ENCODE data around the gene MEG3. TPM values are rescaled to one million over a fixed set of nuclear protein-coding genes. Genes with fewer than 3 reads are reported as not detected.

The MEG3 gene
- total and polyA plus RNA-seq, 5 experiments from 2014 or later: not detected

DNA sequence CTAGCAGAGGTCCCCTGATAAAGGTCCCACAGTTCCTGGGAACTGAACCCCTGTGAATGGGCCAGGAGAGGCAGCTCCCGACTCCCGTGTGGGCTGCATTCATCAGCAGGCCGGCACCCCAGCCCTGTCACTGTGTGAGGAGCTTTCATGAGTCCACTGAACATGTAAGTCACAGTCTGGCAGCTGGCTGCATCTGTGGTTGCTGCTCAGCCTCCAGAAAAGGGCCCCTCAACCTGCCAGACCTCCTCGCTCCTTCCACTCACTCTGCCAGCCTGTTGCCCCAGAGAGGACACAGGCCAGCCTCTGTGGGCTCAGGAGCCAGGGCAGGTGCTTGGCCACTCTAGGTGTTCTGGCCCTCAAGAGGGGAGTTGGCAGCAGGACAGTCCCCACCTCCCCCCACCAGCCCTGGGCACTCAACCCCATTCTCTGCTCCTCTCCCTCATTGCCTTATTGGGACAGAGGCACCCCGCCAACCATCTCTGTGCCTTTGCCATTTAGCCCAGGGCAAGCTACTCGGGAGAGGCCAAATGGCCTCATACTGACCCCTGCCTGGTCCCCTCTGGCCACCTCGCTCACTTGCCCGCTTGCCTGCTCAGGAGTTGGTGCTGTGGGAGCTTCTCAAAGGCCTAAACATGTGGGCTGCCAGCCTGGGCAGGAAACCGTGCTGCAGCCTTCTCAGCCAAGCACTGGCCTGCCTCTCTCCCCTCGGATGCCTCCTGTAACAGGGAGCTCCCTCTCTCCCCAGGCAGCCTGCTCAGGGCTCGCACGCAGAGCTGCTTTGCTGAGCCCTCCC is 75.7 kb downstream of the MEG3 start:
- Mint-ChIP-seq H3K9me3 (peaks cover 0 to 3% (median 0%) of the 10 kb centered on the region in 9 donors), H3K27ac (no peak overlapping the region), H3K27me3 (peaks cover 21 to 74% (median 60%) of the 10 kb centered on the region in 5 donors), H3K4me1 (no peaks in the 10 kb centered on the region), H3K4me3 (no peak overlapping the region), H3K36me3 (no peaks in the 10 kb centered on the region)
- POLR2A ChIA-PET: no interaction called here
- peak in 1 of 10 donors; percentile 11 for DNase-seq
- no peak for ATAC-seq

- H3K4me1 Mint-ChIP-seq: no peaks in the 10 kb centered on the region
- no peaks in the 10 kb centered on the region for H3K36me3 Mint-ChIP-seq
- POLR2A ChIA-PET: no interaction called here
- no peak overlapping the region for H3K27ac Mint-ChIP-seq
- peaks cover 0 to 3% (median 0%) of the 10 kb centered on the region in 9 donors for H3K9me3 Mint-ChIP-seq
- DNase-seq: no peak
- H3K4me3 Mint-ChIP-seq: no peak overlapping the region
- H3K27me3 Mint-ChIP-seq: peaks cover 19 to 68% (median 53%) of the 10 kb centered on the region in 5 donors
- ATAC-seq: no peak
Measured at GRCh38 chr14:100902295-100903133, 76.6 kb downstream of the MEG3 start.

DNA sequence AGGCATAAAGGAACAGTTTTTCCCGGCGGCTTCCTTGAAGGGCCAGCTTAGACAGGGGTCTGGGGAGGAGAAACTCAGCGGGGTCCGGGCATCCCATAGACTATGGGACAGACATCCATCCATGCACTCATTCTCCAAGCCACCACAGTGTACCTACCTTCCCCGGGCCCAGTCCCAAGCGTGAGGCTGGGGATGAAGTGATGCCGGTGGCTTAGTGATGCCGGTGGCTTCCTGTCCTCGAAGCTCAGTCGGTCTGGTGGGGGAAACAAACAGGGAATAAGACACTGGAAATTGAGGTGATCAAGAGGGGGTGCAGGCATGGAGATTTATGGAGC is 77.2 kb downstream of the MEG3 start:
- H3K4me1 Mint-ChIP-seq: no peaks in the 10 kb centered on the region
- no peak overlapping the region for H3K4me3 Mint-ChIP-seq
- DNase-seq: peak in 1 of 10 donors; percentile 10
- peaks cover 19 to 68% (median 53%) of the 10 kb centered on the region in 5 donors for H3K27me3 Mint-ChIP-seq
- no peak overlapping the region for H3K27ac Mint-ChIP-seq
- H3K9me3 Mint-ChIP-seq: peaks cover 0 to 3% (median 0%) of the 10 kb centered on the region in 9 donors
- no peaks in the 10 kb centered on the region for H3K36me3 Mint-ChIP-seq
- POLR2A ChIA-PET: no interaction called here
- ATAC-seq: no peak

GRCh38 chr14:100903672-100904185 is 77.8 kb downstream of the MEG3 start, which contains the start of gene RTL1:
RTL1 (minus strand) TSS chr14:100903722; CDS start chr14:100884788, 18,934 bp downstream.
- DNase-seq (peak in 1 of 10 donors; percentile 9), ATAC-seq (no peak)
- no peaks in the 10 kb centered on the region for H3K36me3 Mint-ChIP-seq
- H3K27me3 Mint-ChIP-seq: peaks cover 19 to 64% (median 50%) of the 10 kb centered on the region in 5 donors
- no peaks in the 10 kb centered on the region for H3K4me1 Mint-ChIP-seq
- H3K9me3 Mint-ChIP-seq: peaks cover 0 to 3% (median 0%) of the 10 kb centered on the region in 9 donors
- H3K4me3 Mint-ChIP-seq: no peak within 1 kb of the TSS
- POLR2A ChIA-PET: no interaction called here
- H3K27ac Mint-ChIP-seq: no peak within 1 kb of the TSS

DNA sequence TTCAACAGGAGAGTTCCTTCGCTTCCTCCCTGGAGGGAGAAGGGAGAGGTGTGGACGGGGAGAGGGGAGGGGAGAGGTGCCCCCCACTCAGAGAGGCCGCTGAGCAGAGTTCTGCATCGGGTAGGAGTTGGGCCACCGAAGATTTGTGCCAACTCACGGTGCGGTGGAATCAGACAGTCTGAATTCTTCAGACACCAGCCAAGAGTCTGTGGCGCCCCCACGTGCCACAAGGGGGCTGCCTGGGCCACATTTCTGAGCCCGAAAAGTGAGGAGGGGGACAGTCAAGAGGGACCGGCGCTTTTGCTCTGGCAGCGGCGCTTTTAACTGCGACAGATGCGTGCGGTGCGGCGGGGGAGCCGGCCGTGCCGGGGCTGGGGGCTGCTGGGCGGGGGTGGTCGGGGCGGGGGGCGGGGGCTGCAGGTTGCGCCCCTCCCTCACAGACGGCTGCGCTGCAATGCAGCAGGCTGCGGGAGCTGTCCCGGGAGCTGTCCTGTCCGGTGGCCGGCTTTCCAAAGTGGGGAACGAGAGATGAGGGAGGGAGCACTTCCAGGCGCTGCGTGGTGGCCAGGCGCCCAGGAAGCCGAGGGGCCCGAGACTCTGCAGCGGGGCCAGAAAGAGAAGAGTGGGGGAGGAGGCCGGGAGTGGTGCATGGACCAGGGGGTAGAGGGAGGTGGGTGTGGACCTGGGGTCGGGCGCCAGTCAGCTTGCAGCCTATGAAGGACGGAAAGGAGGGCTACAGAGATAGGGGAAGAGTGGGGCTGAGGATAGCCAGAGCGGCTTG is 78.6 kb downstream of the MEG3 start:
- POLR2A ChIA-PET: no interaction called here
- H3K27me3 Mint-ChIP-seq: peaks cover 17 to 57% (median 44%) of the 10 kb centered on the region in 5 donors
- peak in 1 of 10 donors; percentile 10 for DNase-seq

GRCh38 chr14:100905166-100905565 is 79.2 kb downstream of the MEG3 start:
- Mint-ChIP-seq H3K27me3 (peaks cover 14 to 54% (median 43%) of the 10 kb centered on the region in 5 donors), H3K36me3 (no peaks in the 10 kb centered on the region), H3K4me3 (no peak overlapping the region), H3K9me3 (peaks cover 0 to 3% (median 0%) of the 10 kb centered on the region in 9 donors), H3K27ac (no peak overlapping the region), H3K4me1 (no peaks in the 10 kb centered on the region)
- no peak for ATAC-seq
- DNase-seq: peak in 1 of 10 donors; percentile 4
- POLR2A ChIA-PET: no interaction called here

More for the DNA sequence above, 78.6 kb downstream of the MEG3 start:
- H3K4me1 Mint-ChIP-seq: no peaks in the 10 kb centered on the region
- no peaks in the 10 kb centered on the region for H3K36me3 Mint-ChIP-seq
- H3K4me3 Mint-ChIP-seq: no peak overlapping the region
- no peak for ATAC-seq
- H3K27ac Mint-ChIP-seq: no peak overlapping the region
- H3K9me3 Mint-ChIP-seq: peaks cover 0 to 3% (median 0%) of the 10 kb centered on the region in 9 donors

GRCh38 chr14:100906420-100906819 is 80.5 kb downstream of the MEG3 start:
- POLR2A ChIA-PET: no interaction called here
- H3K36me3 Mint-ChIP-seq: no peaks in the 10 kb centered on the region
- no peak overlapping the region for H3K27ac Mint-ChIP-seq
- H3K27me3 Mint-ChIP-seq: peaks cover 11 to 43% (median 32%) of the 10 kb centered on the region in 5 donors
- H3K4me1 Mint-ChIP-seq: no peaks in the 10 kb centered on the region
- H3K9me3 Mint-ChIP-seq: peaks cover 0 to 3% (median 0%) of the 10 kb centered on the region in 9 donors
- ATAC-seq (no peak), DNase-seq (peak in 1 of 10 donors; percentile 15)
- H3K4me3 Mint-ChIP-seq: no peak overlapping the region

DNA sequence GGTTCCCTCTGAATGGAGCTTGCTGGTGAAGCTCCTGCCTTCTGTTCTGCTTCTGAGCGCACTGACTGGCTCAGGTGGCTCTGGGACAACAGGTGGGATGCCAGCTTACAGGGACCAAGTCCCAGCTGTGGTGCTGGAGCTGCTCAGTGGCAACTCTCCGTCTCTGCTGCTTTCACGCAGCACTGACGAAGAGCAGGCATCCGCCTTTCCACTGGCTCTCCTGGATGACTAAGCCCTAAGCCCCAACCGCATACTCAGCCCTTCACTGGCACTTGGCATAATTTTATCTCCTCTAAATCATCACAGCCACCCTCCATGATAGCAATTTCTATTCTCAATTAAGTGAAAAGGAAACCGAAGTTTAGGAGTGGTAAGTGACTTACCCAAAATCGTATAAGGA is 81.3 kb downstream of the MEG3 start:
- POLR2A ChIA-PET: interaction anchor here (0.6 kb wide), 1 partner anchor 555 kb away, joined by 4 read pairs; no protein-coding TSS in a partner anchor
- no peak overlapping the region for H3K27ac Mint-ChIP-seq
- DNase-seq: peak in 1 of 10 donors; percentile 5
- no peak for ATAC-seq
- H3K4me1 Mint-ChIP-seq: no peaks in the 10 kb centered on the region
- no peaks in the 10 kb centered on the region for H3K36me3 Mint-ChIP-seq
- H3K4me3 Mint-ChIP-seq: no peak overlapping the region
- H3K9me3 Mint-ChIP-seq: peaks cover 0 to under 1% (median 0%) of the 10 kb centered on the region in 9 donors
- H3K27me3 Mint-ChIP-seq: peaks cover 9 to 34% (median 24%) of the 10 kb centered on the region in 5 donors

DNA sequence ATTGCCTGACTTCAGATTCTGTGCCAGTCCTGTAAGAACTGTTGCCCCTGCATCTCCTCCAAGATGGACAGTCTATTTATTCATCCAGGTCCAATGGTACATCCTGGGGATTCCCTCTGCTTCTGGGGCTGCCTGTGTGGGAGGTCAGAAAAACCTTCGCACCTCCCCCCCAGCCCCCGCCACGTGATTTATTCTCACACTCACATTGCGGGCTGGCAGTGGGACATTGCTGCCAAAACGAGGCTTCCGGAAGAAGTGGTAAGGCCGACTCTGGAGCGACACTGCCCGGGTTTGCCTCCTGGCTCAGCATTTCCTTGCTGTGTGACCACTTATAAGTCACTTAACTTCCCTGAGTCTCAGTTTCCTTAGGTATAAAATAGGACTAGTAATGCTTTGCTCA is 83.5 kb downstream of the MEG3 start:
- Mint-ChIP-seq H3K27me3 (peaks cover 4 to 22% (median 15%) of the 10 kb centered on the region in 5 donors), H3K9me3 (no peaks in the 10 kb centered on the region), H3K4me1 (no peaks in the 10 kb centered on the region), H3K4me3 (no peak overlapping the region), H3K27ac (no peak overlapping the region), H3K36me3 (no peaks in the 10 kb centered on the region)
- ATAC-seq (no peak), DNase-seq (no peak)
- POLR2A ChIA-PET: no interaction called here

Small RNA genes lying within 50 kb of the gene (microRNA-seq; reads per million reads assigned to microRNA genes)
- gene MIR127 (ENCODE audit: borderline microRNAs expressed) (7.5 reads per million, percentile 23 among the genes with 10 or more reads in this experiment), gene MIR136 (ENCODE audit: borderline microRNAs expressed) (not detected), gene MIR2392 (ENCODE audit: borderline microRNAs expressed) (not detected), gene MIR337 (ENCODE audit: borderline microRNAs expressed) (not detected), gene MIR431 (ENCODE audit: borderline microRNAs expressed) (1.0 reads per million), gene MIR432 (ENCODE audit: borderline microRNAs expressed) (2.1 reads per million), gene MIR433 (ENCODE audit: borderline microRNAs expressed) (5.1 reads per million, percentile 13 among the genes with 10 or more reads in this experiment), gene MIR493 (ENCODE audit: borderline microRNAs expressed) (not detected), gene MIR665 (ENCODE audit: borderline microRNAs expressed) (not detected)

Other genes with a start within 250 kb of the MEG3 start
- gene BEGAIN, start 238.7 kb upstream of the MEG3 start, total RNA-seq: 1 to 10 TPM; 1.4 to 1.5 TPM
- gene BEGAIN, start 238.7 kb upstream of the MEG3 start, polyA plus RNA-seq: under 1 TPM in 2 of 3 donors, not detected in 1; 0.25 to 0.27 TPM
- gene DLK1, start 99.2 kb upstream of the MEG3 start, total RNA-seq: not detected
- gene DLK1, start 99.2 kb upstream of the MEG3 start, polyA plus RNA-seq: not detected
- not detected for gene RTL1, start 77.6 kb downstream of the MEG3 start, total RNA-seq
- gene RTL1, start 77.6 kb downstream of the MEG3 start, polyA plus RNA-seq: not detected